ENCODE measurements around the gene HNRNPF.

HNRNPF gene

DNA sequence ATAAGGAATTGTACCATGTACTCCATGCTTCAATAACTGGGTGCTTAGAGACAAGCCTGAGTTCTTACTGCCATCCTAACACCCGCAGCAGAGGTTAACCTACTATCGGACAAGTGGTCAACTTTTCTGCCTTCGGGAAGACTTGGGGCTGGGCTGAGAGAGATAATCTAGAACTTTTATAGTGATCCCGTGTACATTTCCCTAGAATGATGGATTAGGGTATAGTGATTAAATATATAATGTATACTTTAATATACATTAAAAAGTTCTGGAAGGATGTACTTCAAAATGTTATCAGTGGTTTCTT, 12.2 kb upstream of the HNRNPF start:
- DNase-seq (ENCODE audit: low spot score) = no peak

DNA sequence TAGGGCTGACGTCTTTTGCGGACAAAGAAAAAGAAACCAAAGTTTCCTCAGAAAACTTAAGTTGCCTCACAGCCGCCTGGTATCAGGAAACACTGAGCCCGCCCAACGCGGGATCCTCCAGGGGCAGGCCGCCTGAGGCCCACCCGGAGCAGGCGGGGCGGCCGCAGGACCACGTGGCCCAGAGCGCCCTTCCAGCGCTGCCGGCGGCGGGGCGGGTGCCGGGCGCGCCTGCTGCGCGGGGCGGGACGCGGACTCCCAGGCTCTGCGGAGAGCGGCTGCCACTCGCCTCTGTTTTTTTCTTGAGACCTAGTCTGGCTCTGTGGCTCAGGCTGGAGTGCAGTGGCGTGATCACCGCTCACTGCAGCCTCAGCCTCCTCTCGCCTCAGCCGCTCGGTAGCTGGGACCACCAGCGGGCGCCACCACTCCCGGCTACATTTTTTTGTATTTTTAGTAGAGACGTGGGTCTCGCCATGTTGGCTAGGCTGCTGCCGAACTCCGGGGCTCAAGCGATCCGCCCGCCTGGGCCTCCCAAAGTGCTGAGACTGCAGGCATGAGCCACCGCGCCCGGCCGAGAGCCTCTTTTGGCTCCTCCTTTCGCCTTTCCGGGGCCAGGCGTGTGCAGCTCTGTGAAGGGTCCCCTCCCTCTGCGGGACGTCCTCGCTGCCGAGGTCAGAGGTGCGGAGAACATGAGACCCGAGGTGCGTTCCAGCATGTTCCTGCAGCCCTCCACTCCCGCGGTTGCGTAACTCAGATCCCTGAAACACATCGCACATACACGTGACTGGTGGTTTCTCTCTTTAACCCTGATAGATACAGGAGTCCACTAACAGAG, 11.6 kb upstream of the HNRNPF start:
- DNase-seq (ENCODE audit: low spot score) = no peak

DNA sequence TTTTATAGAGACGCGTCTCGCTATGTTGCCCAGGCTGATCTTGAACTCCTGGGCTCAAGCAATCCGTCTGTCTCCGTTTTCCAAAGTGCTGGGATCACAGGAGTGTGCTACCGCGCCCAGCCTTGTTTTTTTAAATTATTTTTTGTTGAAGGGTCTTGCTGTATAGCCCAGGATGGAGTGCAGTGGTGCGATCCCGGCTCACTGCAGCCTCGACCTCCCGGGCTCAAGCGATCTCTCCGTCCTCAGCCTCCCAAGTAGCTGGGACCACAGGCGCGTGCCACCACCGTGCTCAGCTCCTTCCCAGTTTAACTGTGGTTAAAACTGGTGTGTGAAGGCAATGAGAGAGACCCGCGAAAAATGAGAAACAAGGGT, 11.0 kb upstream of the HNRNPF start:
- DNase-seq (ENCODE audit: low spot score) = no peak

DNA sequence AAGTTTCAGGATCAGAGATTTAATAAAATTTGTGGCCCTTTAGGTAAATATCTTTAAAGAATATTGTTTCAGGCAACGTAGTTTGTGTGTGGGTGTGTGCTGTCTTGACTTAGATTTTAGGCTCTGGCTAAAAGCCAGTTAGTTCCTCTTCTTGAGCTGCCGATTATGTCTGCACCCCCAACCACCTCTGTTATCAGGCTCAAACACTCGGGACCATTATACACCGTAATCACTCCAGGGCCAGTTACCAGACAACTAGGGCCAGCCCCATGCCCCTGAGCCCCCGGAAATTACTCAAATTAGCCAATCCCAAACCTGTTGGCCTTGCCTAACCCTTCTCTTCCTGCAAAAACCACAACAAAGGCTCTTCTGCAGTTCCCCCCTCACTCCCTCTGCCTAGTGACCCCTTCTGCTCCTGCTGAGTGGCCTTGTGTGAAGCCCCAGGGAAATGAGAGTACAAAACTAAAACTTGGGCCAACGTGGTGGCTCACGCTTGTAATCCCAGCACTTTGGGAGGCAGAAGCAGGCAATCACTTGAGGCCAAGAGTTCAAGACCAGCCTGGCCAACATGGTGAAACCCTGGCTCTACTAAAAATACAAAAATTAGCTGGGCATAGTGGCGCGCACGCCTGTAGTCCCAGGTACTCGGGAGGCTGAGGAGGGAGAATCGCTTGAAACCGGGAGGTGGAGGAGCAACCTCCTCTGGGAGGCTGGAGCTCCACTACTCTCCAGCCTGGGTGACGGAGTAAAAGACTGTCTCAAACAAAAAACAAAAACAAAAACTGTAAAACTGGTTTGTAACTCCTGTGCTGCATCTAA, 9.2 kb upstream of the HNRNPF start:
- DNase-seq (ENCODE audit: low spot score) = no peak

DNA sequence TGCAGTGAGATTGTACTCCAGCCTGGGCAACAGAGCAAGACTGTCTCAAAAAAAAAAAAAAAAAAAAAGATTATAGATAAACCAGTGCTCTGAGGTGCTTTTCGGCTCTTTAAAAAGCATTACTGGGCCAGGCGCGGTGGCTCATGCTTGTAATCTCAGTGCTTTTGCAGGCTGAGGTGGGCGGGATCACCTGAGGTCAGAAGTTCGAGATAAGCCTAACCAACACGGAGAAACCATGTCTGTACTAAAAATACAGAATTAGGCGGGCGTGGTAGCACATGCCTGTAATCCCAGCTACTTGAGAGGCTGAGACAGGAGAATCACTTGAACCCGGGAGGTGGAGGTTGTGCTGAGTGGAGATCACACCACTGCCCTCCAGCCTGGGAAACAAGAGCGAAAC, 6.6 kb upstream of the HNRNPF start:
- DNase-seq (ENCODE audit: low spot score) = no peak

DNA sequence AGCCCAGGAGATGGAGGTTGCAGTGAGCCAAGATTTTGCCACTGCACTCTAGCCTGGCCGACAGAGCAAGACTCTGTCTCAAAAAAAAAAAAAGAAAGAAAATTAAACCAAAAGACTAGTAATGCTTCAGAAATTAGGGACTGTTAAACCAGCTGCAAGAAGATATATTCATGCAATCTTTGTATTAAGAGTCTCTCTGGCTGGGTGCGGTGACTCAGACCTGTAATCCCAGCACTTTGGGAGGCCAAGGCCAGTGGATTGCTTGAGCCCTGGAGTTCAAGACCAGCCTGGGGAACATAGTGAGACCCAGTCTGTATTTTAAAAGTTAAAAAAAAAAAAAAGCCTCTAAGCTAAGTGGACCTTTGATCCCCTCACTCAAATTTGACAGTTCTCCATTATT, 2.5 kb upstream of the HNRNPF start:
- no peak for DNase-seq (ENCODE audit: low spot score)

DNA sequence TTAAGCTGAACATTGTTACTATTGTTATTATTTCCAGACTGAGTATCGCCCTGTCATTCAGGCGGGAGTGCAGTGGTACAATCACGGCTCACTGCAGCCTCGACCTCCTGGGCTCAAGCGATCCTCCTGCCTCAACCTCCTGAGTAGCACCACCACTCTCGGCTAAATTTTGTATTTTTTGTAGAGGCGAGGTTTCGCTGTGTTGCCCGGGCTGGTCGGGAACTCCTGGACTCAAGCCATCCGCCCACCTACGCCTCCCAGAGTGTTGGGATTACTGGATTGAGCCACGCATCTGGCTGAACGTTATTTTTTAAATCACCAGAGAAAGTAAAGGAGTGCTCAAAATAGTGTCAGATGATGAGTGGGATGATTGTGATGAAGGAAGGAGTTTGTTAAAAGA, 1.4 kb upstream of the HNRNPF start:
- DNase-seq (ENCODE audit: low spot score) = no peak

DNA sequence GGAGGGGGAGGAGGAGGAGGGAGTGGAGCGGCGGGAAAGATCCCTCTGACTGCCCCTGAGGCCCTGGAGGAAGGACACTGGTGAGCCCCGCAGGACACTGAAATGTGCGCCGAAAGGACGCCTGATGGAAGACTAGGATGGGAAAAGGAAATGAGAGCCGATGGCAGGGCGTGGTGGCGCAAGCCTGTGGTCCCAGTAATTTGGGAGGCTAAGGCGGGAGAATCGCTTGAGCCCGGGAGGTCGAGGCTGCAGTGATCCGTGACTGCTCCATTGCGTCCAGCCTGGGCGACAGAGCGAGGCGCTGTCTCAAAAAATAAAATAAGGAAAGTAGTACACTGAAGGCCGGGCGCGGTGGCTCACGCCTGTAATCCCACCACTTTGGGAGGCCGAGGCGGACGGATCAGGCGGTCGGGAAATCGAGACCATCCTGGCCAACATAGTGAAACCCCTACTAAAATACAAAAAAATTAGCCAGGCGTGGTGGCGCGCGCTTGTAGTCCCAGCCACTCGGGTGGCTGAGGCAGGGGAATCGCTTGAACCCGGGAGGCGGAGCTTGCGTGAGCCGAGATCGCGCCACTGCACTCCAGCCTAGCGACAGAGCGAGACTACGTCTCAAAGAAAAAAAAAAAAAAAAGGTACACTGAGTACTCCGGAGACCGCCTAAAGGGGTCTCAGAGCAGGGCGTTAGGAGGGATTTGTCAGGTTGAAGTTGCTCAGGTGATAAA, 561 bp upstream of the HNRNPF start:
- DNase-seq (ENCODE audit: low spot score) = no peak

DNA sequence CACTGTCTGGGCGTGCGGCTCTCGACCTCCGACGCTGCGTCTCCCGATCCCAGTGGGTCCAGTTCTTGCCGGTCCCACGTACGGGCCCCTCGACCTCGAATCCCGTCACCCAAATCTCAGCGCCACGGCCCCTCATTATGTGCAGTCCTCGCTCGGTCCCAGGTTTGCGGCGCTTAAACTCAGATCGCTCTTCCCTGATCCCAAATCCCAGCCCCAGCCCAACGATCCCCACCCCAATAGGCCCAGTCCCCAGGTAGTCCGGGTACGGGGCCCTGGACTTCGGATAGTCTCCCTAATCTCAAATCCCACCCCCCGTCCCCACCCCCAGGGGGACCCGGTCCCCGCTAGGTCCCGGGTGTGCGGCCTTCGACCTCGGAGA, 666 bp downstream of the HNRNPF start:
- DNase-seq (ENCODE audit: low spot score) = no peak

DNA sequence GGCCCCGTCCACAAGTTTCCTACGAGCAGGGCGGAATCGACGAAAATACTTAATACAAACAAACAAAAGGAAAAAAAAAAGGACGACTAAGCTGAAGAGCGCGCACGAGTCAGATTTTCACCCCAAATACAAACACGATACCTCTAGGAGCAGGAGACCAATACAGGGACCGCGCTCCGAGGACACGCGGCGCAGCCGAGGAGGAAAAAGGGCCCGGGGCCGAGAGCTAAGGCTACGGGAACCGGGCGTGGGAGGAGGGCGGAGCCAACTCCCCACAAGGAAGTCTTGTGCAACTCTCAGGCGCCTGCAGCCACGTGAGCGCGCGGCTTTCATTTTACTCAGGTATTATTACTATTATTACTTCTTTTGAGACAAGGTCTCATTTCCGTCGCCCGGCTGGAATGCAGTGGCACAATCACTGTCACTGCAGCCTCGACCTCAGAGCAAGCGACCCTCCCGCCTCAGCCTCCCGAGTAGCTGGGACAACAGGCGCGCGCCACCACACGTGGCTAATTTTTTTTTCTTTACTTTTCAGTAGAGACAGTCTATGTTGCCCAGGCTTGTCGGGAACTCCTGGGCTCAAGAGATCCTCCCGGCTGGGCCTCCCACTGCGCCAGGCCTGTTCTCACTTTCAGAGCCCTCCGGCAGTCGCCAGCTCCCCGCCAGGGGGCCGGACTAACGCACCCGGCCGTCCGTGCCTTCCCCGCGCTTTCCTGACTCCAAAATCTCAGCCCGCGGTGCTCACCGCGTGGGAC, 1.2 kb downstream of the HNRNPF start:
- DNase-seq (ENCODE audit: low spot score) = peak; percentile 60

DNA sequence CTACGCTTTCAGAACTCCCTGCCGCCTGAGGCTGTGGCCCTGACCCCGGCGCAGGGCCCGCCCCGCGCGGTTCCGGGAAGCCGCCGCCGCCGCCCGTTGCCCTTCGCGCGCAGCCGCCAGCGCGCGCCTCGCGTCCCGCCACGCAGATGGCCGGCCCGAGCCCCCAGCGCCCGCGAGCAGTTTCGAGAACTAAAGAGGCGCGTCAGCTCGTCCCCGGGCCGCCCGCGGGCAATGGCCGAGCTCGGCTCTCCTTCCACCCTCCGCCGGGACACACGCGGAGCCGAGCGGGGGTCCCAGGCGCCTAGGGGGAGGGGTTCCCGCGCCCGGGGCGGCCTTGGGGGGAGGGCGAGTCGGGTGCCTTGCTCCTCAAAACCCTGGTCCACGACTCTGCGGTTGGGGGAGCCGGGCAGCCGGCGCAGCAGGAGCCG, 1.8 kb downstream of the HNRNPF start:
- no peak for DNase-seq (ENCODE audit: low spot score)

DNA sequence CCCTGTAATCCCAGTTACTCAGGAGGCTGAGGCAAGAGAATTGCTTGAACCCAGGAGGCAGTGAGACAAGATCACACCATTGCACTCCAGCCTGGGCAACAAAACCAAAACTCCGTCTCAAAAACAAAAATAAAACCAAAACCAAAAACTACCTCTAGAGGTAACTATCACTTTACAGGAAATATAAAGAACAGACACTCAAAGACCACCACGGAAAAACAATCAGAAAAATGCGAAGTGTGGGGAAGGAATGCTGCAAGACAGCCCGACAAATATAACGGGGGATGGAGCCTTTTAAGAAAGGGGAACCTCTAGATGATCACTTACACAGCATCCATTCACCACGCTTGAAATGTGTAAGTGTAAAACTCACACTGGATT, 4.3 kb downstream of the HNRNPF start:
- no peak for DNase-seq (ENCODE audit: low spot score)

DNA sequence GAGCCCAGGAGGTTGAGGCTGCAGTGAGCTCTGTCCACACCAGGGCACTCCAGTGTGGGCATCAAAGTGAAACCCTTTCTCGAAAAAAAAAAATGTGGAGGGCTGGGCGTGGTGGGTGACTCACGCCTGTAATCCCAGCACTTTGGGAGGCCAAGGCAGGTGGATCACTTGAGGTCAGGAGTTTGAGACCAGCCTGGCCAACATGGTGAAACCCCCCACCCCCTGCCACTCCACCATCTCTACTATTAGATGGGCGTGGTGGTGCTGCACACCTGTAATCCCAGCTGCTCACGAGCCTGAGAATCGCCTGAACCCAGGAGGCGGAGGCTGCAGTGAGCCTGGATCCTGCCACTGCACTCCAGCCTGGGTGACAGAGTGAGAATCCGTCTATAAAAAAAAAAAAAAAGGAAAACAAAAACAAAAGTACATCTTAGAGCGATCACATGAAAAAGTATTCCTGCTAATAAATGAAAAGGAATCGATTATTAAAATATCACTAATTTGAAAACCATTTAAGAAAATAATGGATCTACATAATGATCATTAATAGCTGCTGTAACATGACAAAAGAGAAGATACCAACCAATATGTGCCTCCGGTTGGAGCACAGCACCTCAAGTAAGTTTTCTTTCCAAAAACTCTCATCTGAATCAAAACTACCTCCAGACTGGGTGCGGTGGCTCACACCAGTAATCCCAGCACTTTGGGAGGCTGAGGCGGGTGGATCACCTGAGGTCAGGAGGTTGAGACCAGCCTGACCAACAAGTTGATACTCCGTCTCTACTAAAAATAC, 4.9 kb downstream of the HNRNPF start:
- no peak for DNase-seq (ENCODE audit: low spot score)

DNA sequence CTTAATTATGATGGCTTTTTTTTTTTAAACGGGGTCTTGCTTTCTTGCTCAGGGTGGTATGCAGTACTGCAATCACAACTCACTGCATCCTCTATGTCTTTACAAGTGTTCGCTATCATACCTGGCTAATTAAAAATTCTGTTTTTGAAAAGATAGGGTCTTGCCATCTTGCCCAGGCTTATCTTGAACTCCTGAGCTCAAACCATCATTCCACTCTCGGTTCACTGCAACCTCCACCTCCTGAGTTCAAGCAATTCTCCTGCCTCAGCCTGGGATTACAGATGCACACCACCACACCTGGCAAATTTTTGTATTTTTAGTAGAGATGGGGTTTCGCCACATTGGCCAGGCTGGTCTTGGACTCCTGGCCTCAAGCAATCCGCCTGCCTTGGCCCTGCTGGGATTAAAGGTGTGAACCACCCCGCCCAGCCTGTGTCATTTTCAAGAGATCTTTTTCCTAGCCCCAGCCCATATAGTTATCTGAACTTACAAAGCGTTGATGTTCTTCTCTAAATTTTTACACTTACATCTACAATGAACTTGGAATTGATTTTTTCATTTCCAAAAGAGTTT, 6.0 kb downstream of the HNRNPF start:
- DNase-seq (ENCODE audit: low spot score) = no peak

DNA sequence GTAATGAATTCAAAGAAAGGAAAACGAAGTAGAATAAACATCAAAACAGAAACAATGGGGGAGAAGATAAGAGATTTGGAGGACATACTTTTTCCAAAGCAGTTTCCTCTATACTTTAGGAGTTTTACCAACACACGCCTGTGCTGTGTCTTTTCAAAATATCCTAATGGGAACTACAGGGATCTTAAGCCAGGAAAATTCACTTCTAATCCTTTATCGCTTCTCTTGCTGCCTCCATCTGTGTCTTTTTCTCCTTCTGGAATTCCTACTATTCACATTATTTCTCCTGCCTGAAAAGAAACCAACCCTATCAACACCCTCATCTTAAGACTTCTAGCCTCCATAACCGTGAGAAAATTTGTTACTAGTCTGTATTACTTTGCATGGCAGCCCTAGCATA, 6.8 kb downstream of the HNRNPF start:
- no peak for DNase-seq (ENCODE audit: low spot score)

DNA sequence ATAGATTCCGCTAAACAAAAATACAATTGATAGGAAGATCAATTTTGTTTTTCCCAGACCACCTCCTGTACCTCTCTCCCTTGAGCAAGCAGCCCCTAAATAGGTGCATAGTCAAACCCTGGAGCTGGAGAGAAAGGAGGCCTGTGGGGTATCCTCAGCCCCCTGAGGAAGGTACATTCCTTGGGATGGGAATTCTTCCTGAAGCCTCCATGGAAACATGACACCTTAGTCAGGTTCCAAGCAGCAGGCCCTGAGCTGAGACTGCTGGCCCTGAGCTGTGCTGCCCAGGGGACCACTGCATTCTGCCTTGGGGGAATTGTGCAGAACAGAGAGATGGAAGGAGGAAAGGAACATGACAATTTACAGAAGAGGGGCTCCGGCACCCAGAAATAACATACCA, 7.4 kb downstream of the HNRNPF start:
- no peak for DNase-seq (ENCODE audit: low spot score)

DNA sequence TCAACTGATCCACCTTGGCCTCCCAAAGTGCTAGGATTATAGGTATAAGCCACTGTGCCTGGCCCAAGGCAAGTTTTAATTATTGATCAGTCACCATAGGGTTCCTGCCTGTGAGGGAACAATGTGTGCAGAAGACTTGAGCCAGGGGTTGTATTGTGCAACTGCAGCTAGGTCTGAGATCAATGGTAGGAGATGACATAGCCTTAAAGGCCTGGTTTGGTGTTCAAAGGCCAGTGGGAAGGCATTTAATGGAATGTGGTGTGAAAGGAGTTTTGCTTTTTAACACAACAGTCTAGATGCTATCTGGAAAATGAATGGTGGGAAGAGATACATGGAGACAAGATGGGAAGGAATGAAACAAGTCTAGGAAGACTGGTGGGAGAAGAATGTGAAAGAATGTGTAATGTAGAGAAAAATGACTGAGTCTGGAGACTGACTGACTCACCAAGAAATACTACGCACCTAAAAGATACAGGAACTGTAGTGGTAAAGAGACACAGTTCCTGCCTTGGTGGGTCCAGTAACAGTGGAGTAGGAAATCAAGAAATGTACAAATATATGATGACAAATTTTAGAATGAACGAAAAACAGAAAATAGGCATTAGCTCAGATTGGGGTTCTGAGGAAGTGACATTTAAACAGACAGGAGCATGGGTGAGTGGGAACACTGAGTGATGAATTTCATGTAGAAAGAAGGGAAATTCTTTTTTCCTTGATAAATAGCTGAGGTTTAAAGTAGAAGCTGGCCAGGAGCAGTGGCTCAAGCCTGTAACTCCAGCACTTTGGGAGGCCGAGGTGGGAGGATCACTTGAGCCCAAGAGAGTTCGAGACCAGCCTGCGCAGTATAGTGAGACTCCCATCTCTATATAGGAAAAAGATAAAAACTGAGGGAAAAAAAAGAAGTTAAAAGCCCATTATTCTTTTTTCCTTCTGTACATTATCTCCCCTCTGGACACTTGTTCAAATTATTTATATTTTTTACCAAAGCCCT, 9.4 kb downstream of the HNRNPF start:
- no peak for DNase-seq (ENCODE audit: low spot score)

DNA sequence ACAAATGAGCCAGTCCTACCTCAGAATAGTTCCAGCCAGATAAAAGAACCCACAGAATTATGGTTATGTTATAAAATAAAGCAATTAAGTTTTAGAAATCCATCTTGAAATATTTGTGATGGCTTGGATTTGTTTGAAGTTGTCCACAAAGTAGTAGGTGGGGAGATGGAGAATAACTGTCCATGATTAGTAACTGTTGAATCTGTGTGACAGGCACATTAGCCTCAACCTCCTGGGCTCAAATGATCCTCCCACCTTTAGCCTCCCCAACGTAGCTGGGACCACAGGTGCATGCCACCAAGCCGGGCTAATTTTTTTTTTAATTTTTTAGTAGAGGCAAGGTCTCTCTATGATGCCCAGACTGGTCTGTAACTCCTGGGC, 10.1 kb downstream of the HNRNPF start:
- DNase-seq (ENCODE audit: low spot score) = no peak

DNA sequence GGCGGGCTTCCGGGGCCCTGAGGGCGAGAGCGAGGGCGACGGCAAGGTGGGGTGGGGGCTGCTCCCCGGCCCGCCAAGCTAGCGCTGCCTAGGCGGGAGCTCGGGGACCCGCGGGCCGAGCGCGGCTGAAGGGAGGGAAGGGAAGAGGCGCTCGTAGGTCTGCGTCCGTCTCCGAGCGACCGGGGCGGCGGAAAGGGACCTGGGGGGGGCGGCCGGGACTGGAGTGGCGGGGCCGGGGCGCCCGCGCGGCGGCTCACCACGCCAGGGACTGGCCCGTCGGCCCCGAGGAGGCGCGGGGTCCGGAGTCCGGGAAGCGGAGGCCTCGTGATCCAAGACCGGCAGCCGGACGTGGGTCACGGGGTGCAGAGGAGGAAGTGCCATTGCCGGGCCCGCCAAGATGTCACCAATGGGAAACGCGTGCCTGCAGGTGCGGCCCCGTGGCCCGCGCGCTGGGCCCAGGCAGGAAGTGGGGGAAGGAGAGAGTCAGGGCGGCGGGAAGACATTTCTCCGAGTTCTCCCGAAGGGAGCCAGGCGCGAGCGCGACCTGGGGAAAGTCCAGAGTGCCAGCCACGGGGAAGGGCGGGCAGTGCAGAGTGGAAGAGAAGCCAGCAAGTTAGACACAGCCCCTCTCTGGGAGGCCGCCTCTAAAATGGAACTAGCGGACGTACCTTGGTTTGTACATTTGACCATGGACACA, 11.9 kb downstream of the HNRNPF start:
- DNase-seq (ENCODE audit: low spot score) = peak; percentile 56
